Measurements from ENCODE around the gene MAGEB10.
"Not testable (repeated sequence)": the region's sequence is repeated elsewhere in the genome, so short reads cannot be mapped to it uniquely, and the experiment has no call there.

- TF ChIP-seq CTCF (IDR thresholded peaks at IDR 0.05); ZFX (IDR thresholded peaks at IDR 0.05; ENCODE audit: borderline replicate concordance): not testable (repeated sequence)
Measured at GRCh38 chrX:27808991-27809859, 1.4 kb downstream of the MAGEB10 start.

All from 22Rv1 (cell line).